ENCODE results near the gene SCAMP2.

- TF ChIP-seq, protein P1, sequence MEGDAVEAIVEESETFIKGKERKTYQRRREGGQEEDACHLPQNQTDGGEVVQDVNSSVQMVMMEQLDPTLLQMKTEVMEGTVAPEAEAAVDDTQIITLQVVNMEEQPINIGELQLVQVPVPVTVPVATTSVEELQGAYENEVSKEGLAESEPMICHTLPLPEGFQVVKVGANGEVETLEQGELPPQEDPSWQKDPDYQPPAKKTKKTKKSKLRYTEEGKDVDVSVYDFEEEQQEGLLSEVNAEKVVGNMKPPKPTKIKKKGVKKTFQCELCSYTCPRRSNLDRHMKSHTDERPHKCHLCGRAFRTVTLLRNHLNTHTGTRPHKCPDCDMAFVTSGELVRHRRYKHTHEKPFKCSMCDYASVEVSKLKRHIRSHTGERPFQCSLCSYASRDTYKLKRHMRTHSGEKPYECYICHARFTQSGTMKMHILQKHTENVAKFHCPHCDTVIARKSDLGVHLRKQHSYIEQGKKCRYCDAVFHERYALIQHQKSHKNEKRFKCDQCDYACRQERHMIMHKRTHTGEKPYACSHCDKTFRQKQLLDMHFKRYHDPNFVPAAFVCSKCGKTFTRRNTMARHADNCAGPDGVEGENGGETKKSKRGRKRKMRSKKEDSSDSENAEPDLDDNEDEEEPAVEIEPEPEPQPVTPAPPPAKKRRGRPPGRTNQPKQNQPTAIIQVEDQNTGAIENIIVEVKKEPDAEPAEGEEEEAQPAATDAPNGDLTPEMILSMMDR (conservative IDR thresholded peaks at IDR 0.05 in 1 of 2, IDR thresholded peaks at IDR 0.05 in 1 of 2; ENCODE audit: extremely low read depth in 1 of 2, insufficient read depth in 1 of 2, low read depth in 1 of 2, low read length in 2 of 2), result no peak
- no peak for TF ChIP-seq EZH2 (IDR thresholded peaks at IDR 0.05; ENCODE audit: borderline replicate concordance, low read length)
Measured at GRCh38 chr15:74869726-74870407, 3.3 kb downstream of the SCAMP2 start.
